ENCODE data around the gene LMO2.

- TF ChIP-seq CTCF (IDR thresholded peaks at IDR 0.05) (no peak), EP300 (IDR thresholded peaks at IDR 0.05) (no peak)
These were observed 59.2 kb downstream of the LMO2 start for GRCh38 chr11:33832676-33833075.
